ENCODE results near the gene KCNK4. TPM values are rescaled to one million over a fixed set of nuclear protein-coding genes. Genes with fewer than 3 reads are reported as not detected.
A peak's percentile ranks its signal among the peaks of the same experiment; 100 is the strongest.

The KCNK4 gene
- total RNA-seq, 1 donor from 2014 or later, result 0.22 TPM

GRCh38 chr11:64330888-64331287 is 39.8 kb downstream of the KCNK4 start:
- Mint-ChIP-seq H3K4me3 (ENCODE audit: unreplicated experiment) (no peak overlapping the region), H3K36me3 (ENCODE audit: low read depth) (no peaks in the 10 kb centered on the region), H3K27me3 (ENCODE audit: low read depth) (no peaks in the 10 kb centered on the region), H3K27ac (ENCODE audit: unreplicated experiment) (no peak overlapping the region), H3K9me3 (ENCODE audit: low read depth) (peaks cover 3% of the 10 kb centered on the region), H3K4me1 (ENCODE audit: low read depth) (peaks cover 24% of the 10 kb centered on the region)
- no peak for TF ChIP-seq CTCF (IDR thresholded peaks at IDR 0.05)
- peak; percentile 57 for DNase-seq (ENCODE audit: low spot score)

- H3K9me3 Mint-ChIP-seq (ENCODE audit: low read depth), result peaks cover 3% of the 10 kb centered on the region
- peak; percentile 72 for TF ChIP-seq CTCF (IDR thresholded peaks at IDR 0.05)
- no peaks in the 10 kb centered on the region for H3K27me3 Mint-ChIP-seq (ENCODE audit: low read depth)
- H3K4me1 Mint-ChIP-seq (ENCODE audit: low read depth), result peaks cover 24% of the 10 kb centered on the region
- no peaks in the 10 kb centered on the region for H3K36me3 Mint-ChIP-seq (ENCODE audit: low read depth)
- no peak overlapping the region for H3K4me3 Mint-ChIP-seq (ENCODE audit: unreplicated experiment)
- no peak overlapping the region for H3K27ac Mint-ChIP-seq (ENCODE audit: unreplicated experiment)
- DNase-seq (ENCODE audit: low spot score), result peak; percentile 81
Measured at GRCh38 chr11:64331569-64332371, 40.7 kb downstream of the KCNK4 start.

DNA sequence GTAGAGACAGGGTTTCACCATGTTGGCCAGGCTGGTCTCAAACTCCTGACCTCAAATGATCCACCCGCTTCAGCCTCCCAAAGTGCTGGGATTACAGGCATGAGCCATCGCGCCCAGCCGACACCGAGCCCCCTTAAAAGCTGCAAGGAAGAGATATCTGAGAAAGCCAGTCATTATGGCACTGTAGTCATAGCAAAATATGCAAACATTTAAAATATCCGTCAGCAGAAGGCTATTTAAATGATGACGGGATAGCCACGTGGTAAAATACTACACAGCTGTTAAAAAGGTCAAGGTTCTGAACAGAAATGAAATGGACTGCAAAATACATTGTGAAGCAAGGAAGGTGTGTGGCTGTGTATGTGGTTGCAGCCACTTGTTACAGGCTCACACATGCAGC is 42.5 kb downstream of the KCNK4 start:
- H3K4me3 Mint-ChIP-seq (ENCODE audit: unreplicated experiment), result no peak overlapping the region
- no peak for TF ChIP-seq CTCF (IDR thresholded peaks at IDR 0.05)
- no peaks in the 10 kb centered on the region for H3K36me3 Mint-ChIP-seq (ENCODE audit: low read depth)
- no peak for DNase-seq (ENCODE audit: low spot score)
- H3K27ac Mint-ChIP-seq (ENCODE audit: unreplicated experiment), result no peak overlapping the region
- H3K27me3 Mint-ChIP-seq (ENCODE audit: low read depth), result no peaks in the 10 kb centered on the region
- no peaks in the 10 kb centered on the region for H3K9me3 Mint-ChIP-seq (ENCODE audit: low read depth)
- H3K4me1 Mint-ChIP-seq (ENCODE audit: low read depth), result peaks cover 24% of the 10 kb centered on the region

DNA sequence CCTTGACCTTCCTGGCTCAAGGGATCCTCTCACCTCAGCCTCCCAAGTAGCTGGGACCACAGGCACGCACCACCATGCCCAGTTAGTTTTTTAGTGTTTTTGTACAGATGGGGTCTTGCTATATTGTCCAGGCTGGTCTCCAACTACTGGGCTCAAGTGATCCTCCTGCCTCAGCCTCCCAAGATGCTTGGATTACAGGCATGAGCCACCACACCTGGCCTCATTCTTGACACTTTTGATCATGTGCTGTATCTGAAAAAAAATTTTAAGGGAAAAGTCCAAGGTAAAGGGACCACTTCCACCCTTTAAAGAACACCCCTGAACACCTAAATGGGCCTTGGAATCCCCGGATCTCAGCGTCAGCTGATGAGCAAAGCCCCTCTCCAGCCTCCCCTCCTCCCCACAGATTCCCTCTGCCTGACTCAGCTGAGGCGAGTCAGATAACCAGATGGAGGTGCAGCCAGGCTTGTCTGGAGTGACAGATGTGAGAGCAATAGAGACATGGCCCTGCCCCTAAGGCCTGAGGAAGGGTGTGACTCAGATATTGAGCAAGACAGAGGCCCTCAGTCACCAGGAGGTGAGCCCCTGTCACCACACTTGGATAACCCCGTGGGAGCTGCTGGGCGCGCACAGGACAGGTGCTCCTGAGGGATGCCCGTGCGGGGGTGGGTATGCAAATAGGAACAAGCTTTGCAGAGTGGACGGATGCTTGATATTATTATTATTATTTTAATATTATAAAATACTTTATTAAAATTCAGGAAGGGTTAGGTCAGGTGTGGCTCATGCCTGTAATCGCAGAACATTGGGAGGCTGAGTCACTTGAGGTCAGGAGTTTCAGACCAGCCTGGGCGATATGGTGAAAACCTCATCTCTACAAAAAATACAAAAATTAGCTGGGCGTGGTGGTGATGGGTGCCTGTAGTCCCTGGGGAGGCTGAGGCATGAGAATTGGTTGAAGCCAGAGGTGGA is 43.9 kb downstream of the KCNK4 start:
- no peaks in the 10 kb centered on the region for H3K27me3 Mint-ChIP-seq (ENCODE audit: low read depth)
- peak; percentile 79 for DNase-seq (ENCODE audit: low spot score)
- H3K4me3 Mint-ChIP-seq (ENCODE audit: unreplicated experiment), result no peak overlapping the region
- no peak overlapping the region for H3K27ac Mint-ChIP-seq (ENCODE audit: unreplicated experiment)
- no peak for TF ChIP-seq CTCF (IDR thresholded peaks at IDR 0.05)
- H3K36me3 Mint-ChIP-seq (ENCODE audit: low read depth), result no peaks in the 10 kb centered on the region
- no peaks in the 10 kb centered on the region for H3K9me3 Mint-ChIP-seq (ENCODE audit: low read depth)
- H3K4me1 Mint-ChIP-seq (ENCODE audit: low read depth), result peaks cover 15% of the 10 kb centered on the region

GRCh38 chr11:64337538-64338249 is 46.6 kb downstream of the KCNK4 start:
- no peak for DNase-seq (ENCODE audit: low spot score)
- Mint-ChIP-seq H3K4me1 (ENCODE audit: low read depth) (peaks cover 9% of the 10 kb centered on the region), H3K27me3 (ENCODE audit: low read depth) (no peaks in the 10 kb centered on the region), H3K4me3 (ENCODE audit: unreplicated experiment) (no peak overlapping the region), H3K9me3 (ENCODE audit: low read depth) (no peaks in the 10 kb centered on the region), H3K36me3 (ENCODE audit: low read depth) (no peaks in the 10 kb centered on the region), H3K27ac (ENCODE audit: unreplicated experiment) (no peak overlapping the region)
- TF ChIP-seq CTCF (IDR thresholded peaks at IDR 0.05), result no peak

All from chondrocyte (in vitro differentiated cells).